ENCODE data around the gene FLT3. TPM values are rescaled to one million over a fixed set of nuclear protein-coding genes. Genes with fewer than 3 reads are reported as not detected.
"Not testable (repeated sequence)": the region's sequence is repeated elsewhere in the genome, so short reads cannot be mapped to it uniquely, and the experiment has no call there.

The FLT3 gene
- total RNA-seq, result 1.0 TPM
- 0.67 TPM for polyA plus RNA-seq

- DNase-seq (ENCODE audit: extremely low spot score), result no peak
- peak within 1 kb of the TSS; percentile 36 for H3K4me3 ChIP-seq (ENCODE audit: low read depth, low read length)
- H3K27ac ChIP-seq (ENCODE audit: low read depth), result no peak within 1 kb of the TSS
- no peaks in the 10 kb centered on the region for H3K36me3 ChIP-seq (ENCODE audit: insufficient read depth)
- WGBS, result under 1% methylated on average over 106 of the region's 106 CpGs
- peaks cover 2% of the 10 kb centered on the region for H3K4me1 ChIP-seq (ENCODE audit: insufficient read depth)
Observed at GRCh38 chr13:28100150-28101121, at the start of gene FLT3. Gene FLT3, minus strand, starts transcription at chr13:28100576. Its CDS starts 66 bp downstream, at chr13:28100510.

DNA sequence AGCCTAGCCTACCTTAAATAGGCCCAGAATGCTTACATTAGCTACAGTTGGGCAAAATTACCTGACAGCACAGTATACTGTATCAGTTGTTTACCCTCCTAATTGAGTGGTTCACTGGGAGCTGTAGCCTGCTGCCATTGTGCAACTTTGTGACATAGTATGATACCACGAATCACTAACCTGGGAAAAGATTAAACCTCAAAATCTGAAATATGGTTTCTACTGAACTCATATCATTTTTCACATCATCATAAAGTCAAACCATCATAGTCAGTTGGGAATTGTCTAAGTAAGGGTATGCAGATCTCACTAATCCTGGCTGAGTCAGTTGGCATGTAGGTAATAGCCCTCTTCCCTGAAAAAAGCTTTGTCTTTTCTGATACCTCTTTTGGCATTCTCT, 47.1 kb upstream of the FLT3 start:
- Histone ChIP-seq H3K4me3 (ENCODE audit: low read depth, low read length) (no peak overlapping the region), H3K36me3 (ENCODE audit: insufficient read depth) (no peaks in the 10 kb centered on the region), H3K27ac (ENCODE audit: low read depth) (no peak overlapping the region), H3K4me1 (ENCODE audit: insufficient read depth) (no peaks in the 10 kb centered on the region)
- 78% methylated on average over 1 of the region's 1 CpG for WGBS
- no peak for DNase-seq (ENCODE audit: extremely low spot score)

DNA sequence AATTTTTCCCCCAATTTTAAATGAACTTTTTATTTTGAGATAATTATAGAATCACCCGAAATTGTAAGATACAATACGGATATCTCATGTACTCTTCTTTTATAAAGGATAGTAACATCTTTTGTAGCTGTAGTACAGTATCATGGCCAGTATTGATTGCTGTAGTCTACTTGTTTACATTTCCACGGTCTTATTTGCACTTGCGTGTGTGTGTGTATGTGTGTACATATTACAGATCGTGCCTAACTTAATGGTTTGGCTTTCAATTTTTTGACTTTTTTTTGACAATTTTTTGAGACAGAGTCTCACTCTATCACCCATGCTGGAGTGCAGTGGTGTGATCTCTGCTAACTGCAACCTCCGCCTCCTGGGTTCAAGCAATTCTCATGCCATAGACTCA, 44.7 kb upstream of the FLT3 start:
- H3K4me1 ChIP-seq (ENCODE audit: insufficient read depth), result no peaks in the 10 kb centered on the region
- DNase-seq (ENCODE audit: extremely low spot score), result no peak
- H3K27ac ChIP-seq (ENCODE audit: low read depth), result no peak overlapping the region
- H3K36me3 ChIP-seq (ENCODE audit: insufficient read depth), result no peaks in the 10 kb centered on the region
- no peak overlapping the region for H3K4me3 ChIP-seq (ENCODE audit: low read depth, low read length)
- WGBS, result 90% methylated on average over 6 of the region's 6 CpGs

DNA sequence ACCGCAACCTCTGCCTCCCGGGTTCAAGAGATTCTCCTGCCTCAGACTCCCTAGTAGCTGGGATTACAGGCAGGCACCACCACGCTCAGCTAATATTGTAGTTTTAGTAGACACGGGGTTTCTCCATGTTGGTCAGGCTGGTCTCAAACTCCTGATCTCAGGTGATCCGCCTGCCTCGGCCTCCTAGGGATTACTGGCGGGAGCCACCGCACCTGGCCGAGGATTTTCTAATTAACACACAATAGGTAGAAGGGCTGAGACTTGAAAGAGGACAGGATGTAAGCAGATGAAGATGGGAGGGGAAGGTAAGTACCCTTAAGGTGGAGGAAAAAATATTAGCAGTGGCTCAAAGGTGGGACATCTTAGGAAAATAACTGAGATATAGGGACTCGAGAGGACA, 41.2 kb upstream of the FLT3 start:
- H3K4me3 ChIP-seq (ENCODE audit: low read depth, low read length); H3K36me3 ChIP-seq (ENCODE audit: insufficient read depth); DNase-seq (ENCODE audit: extremely low spot score); H3K27ac ChIP-seq (ENCODE audit: low read depth); H3K4me1 ChIP-seq (ENCODE audit: insufficient read depth): not testable (repeated sequence)
- 80% methylated on average over 10 of the region's 10 CpGs for WGBS

DNA sequence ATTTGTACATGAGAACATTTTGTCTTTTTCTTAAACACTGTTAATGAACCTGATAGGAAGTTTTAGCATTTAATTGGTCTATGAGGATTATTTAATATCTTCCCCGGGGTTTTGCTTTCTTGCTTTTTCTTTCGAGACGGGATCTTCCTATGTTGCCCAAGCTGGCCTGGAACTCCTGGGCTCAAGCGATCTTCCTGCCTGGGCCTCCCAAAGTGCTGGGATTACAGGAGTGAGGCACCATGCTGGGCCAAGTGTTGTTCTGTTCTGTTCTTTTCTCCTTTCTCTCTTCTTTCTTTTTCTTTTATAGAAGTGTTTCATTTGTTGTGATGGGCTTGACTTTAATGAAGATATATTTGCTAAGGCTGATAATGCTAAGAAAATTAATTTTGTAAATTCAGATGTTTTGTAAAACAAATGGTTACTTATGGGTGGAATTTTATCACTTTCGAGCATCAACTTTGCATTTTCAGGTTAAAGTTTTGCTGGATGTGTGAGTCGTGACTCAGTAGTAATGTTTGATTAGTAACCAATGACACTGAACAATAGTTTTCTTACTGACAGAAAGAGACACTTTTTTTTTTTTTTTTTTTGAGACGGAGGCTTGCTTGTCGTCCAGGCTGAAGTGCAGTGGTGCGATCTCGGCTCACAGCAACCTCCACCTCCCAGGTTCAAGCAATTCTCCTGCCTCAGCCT, 40.2 kb upstream of the FLT3 start:
- H3K4me3 ChIP-seq (ENCODE audit: low read depth, low read length), result peak overlapping the region; percentile 99
- H3K27ac ChIP-seq (ENCODE audit: low read depth), result no peak overlapping the region
- no peaks in the 10 kb centered on the region for H3K36me3 ChIP-seq (ENCODE audit: insufficient read depth)
- 69% methylated on average over 10 of the region's 10 CpGs for WGBS
- DNase-seq (ENCODE audit: extremely low spot score), result no peak
- H3K4me1 ChIP-seq (ENCODE audit: insufficient read depth), result no peaks in the 10 kb centered on the region

- Histone ChIP-seq H3K4me1 (ENCODE audit: insufficient read depth) (no peaks in the 10 kb centered on the region), H3K27ac (ENCODE audit: low read depth) (peak overlapping the region; percentile 100), H3K36me3 (ENCODE audit: insufficient read depth) (no peaks in the 10 kb centered on the region), H3K4me3 (ENCODE audit: low read depth, low read length) (peak overlapping the region; percentile 99)
- DNase-seq (ENCODE audit: extremely low spot score), result peak; percentile 85
- under 1% methylated on average over 60 of the region's 60 CpGs for WGBS
Observed at GRCh38 chr13:28138756-28139470, 38.5 kb upstream of the FLT3 start.

- H3K4me1 ChIP-seq (ENCODE audit: insufficient read depth), result no peaks in the 10 kb centered on the region
- WGBS, result under 1% methylated on average over 80 of the region's 84 CpGs
- peak; percentile 85 for DNase-seq (ENCODE audit: extremely low spot score)
- no peaks in the 10 kb centered on the region for H3K36me3 ChIP-seq (ENCODE audit: insufficient read depth)
- peak within 1 kb of the TSS; percentile 100 for H3K27ac ChIP-seq (ENCODE audit: low read depth)
- peak within 1 kb of the TSS; percentile 99 for H3K4me3 ChIP-seq (ENCODE audit: low read depth, low read length)
Observed at GRCh38 chr13:28138012-28138755, 37.8 kb upstream of the FLT3 start, which contains the start of gene PAN3. Gene PAN3, plus strand, starts transcription at chr13:28138545. Its CDS starts 113 bp downstream, at chr13:28138658.

- Histone ChIP-seq H3K4me3 (ENCODE audit: low read depth, low read length) (peak overlapping the region; percentile 99), H3K4me1 (ENCODE audit: insufficient read depth) (no peaks in the 10 kb centered on the region), H3K27ac (ENCODE audit: low read depth) (peak overlapping the region; percentile 100), H3K36me3 (ENCODE audit: insufficient read depth) (no peaks in the 10 kb centered on the region)
- WGBS, result under 1% methylated on average over 11 of the region's 11 CpGs
- DNase-seq (ENCODE audit: extremely low spot score), result no peak
Observed at GRCh38 chr13:28137596-28137995, 37.2 kb upstream of the FLT3 start.

DNA sequence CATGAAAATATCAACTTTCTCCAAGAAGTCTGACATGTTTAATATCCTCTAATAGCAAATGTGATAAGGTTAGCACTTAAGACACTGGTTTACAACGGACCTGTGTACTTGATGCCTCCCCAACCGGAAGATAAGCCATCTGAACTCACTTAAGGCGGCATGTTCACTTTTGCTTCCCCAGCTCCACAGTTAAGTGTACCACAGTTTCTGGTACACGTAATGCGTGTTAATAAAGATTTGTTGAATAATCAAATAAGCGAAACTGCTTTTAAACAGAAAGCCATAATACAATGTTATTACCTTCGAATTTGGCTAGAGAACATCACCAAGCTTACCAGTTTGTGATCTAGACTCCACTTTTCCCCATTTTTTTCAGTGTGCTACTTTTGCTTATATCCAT, 36.5 kb upstream of the FLT3 start:
- DNase-seq (ENCODE audit: extremely low spot score), result no peak
- Histone ChIP-seq H3K27ac (ENCODE audit: low read depth) (no peak overlapping the region), H3K36me3 (ENCODE audit: insufficient read depth) (no peaks in the 10 kb centered on the region), H3K4me1 (ENCODE audit: insufficient read depth) (no peaks in the 10 kb centered on the region), H3K4me3 (ENCODE audit: low read depth, low read length) (no peak overlapping the region)
- 59% methylated on average over 7 of the region's 7 CpGs for WGBS

DNA sequence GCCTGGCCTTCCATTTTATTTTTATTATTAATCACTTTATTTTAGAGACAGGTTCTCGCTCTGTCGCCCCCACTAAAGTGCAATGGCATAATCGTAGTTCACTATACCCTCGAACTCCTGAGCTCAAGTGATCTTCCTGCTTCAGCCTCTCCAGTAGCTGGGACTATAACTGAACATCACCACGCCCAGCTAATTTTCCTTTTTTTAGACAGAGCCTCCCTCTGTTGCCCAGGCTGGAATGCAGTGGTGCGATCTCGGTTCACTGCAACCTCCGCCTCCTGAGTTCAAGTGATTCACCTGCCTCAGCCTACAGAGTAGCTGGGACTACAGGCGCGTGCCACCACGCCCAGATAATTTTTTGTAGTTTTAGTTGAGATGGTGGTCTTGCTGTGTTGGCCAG, 31.3 kb upstream of the FLT3 start:
- no peak for DNase-seq (ENCODE audit: extremely low spot score)
- H3K36me3 ChIP-seq (ENCODE audit: insufficient read depth), result no peaks in the 10 kb centered on the region
- WGBS, result 92% methylated on average over 11 of the region's 11 CpGs
- H3K4me3 ChIP-seq (ENCODE audit: low read depth, low read length), result no peak overlapping the region
- no peak overlapping the region for H3K27ac ChIP-seq (ENCODE audit: low read depth)
- H3K4me1 ChIP-seq (ENCODE audit: insufficient read depth), result no peaks in the 10 kb centered on the region

DNA sequence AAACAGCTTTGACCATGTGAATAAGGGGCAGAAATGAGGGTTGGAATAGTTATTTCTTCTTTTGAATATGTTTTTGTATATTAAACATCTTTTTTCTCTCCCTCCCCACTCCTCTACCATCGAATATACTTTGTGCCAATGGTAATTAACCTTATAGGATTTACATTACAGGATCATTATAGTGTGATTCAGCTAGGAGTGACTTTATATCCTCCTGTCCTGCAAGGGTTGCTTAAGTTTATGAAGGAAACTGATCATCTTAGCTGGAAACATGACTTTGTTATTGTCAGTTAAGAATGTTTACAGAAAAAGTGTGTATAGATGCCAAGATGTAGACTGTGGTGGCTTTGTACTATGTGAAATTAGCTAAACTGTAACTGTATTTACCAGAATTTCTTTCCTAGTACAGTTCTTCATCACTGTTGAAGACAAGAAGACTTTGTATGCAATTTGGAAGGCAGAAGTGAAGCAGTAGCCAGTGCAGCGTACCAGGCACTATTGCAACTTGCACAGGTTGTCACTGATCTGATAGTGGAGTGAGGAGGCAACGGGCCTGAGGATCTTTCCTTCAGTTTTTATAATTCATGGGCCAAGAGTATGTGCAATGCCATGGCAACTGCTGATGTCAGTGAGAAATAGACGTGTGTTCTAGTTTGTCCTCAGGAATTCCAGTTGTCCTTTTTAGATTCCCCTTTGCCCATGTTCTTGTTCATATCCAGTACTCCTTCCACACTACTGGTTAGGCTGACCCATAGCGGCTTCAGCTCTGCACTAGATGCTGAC, 29.7 kb upstream of the FLT3 start:
- H3K4me1 ChIP-seq (ENCODE audit: insufficient read depth), result no peaks in the 10 kb centered on the region
- H3K4me3 ChIP-seq (ENCODE audit: low read depth, low read length), result no peak overlapping the region
- no peak for DNase-seq (ENCODE audit: extremely low spot score)
- H3K36me3 ChIP-seq (ENCODE audit: insufficient read depth), result no peaks in the 10 kb centered on the region
- no peak overlapping the region for H3K27ac ChIP-seq (ENCODE audit: low read depth)
- 51% methylated on average over 5 of the region's 5 CpGs for WGBS

DNA sequence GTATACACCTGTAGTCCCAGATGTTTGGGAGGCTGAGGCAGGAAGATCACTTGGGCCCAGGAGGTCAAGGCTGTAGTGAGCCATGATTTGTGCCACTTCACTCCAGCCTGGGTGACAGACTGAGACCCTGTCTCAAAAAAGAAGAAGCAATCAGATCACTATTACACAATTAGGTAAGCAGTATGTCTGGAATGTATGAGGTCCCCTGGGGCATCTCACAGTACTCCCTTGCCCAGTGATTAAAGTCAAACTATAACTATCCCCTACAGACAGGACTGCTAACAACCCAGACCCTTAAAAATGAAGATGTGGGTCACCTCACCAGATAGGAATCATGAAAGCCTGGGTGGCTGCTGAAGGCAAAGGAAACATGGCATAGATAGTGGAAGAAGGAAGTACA, 28.6 kb upstream of the FLT3 start:
- Histone ChIP-seq H3K4me1 (ENCODE audit: insufficient read depth) (no peaks in the 10 kb centered on the region), H3K36me3 (ENCODE audit: insufficient read depth) (no peaks in the 10 kb centered on the region), H3K27ac (ENCODE audit: low read depth) (no peak overlapping the region), H3K4me3 (ENCODE audit: low read depth, low read length) (no peak overlapping the region)
- DNase-seq (ENCODE audit: extremely low spot score), result no peak

Data from urinary bladder (tissue), 4 donors.